Type B pancreatic cell (in vitro differentiated cells): ENCODE measurements around the gene ADARB2. TPM values are rescaled to one million over a fixed set of nuclear protein-coding genes. Genes with fewer than 3 reads are reported as not detected.

Experiments
- DNase-seq: peaks from one replicate; pipeline ENCODE4 v3.0.0; 2021; ENCODE audit warnings: mixed read lengths; ENCODE audit not compliant: unreplicated experiment; ENCODE audit errors: extremely low spot score
- H3K27ac Mint-ChIP-seq: 2 replicates; pipeline ENCODE4 v1.8.0; 2021; ENCODE audit warnings: mild to moderate bottlenecking, mixed read lengths
- H3K27me3 Mint-ChIP-seq: 2 replicates; pipeline ENCODE4 v1.8.0; 2021; ENCODE audit warnings: mixed read lengths
- H3K36me3 Mint-ChIP-seq: 2 replicates; pipeline ENCODE4 v1.8.0; 2021; ENCODE audit warnings: mixed read lengths
- H3K4me1 Mint-ChIP-seq: one replicate; pipeline ENCODE4 v1.8.0; 2021; ENCODE audit warnings: mixed read lengths; ENCODE audit not compliant: unreplicated experiment
- H3K4me3 Mint-ChIP-seq: 2 replicates; pipeline ENCODE4 v1.8.0; 2021; ENCODE audit warnings: mild to moderate bottlenecking, mixed read lengths
- H3K9me3 Mint-ChIP-seq: 2 replicates; pipeline ENCODE4 v1.8.0; 2021; ENCODE audit warnings: mixed read lengths
- total RNA-seq: library from RNA; stranded (reverse); gene quantifications from 2 replicates; pipeline ENCODE4 v1.2.1, GENCODE V29; 2021; ENCODE audit warnings: low replicate concordance
- TF ChIP-seq, protein P1 (sequence below): fragments of 200-600 bp; sonication (generic); conservative IDR thresholded peaks from 2 replicates; pipeline ENCODE4 v1.5.0; 2021; ENCODE audit warnings: antibody characterized with exemption, mild to moderate bottlenecking

ADARB2 gene
- total RNA-seq, 1 donor from 2014 or later, result 4.9 TPM

DNA sequence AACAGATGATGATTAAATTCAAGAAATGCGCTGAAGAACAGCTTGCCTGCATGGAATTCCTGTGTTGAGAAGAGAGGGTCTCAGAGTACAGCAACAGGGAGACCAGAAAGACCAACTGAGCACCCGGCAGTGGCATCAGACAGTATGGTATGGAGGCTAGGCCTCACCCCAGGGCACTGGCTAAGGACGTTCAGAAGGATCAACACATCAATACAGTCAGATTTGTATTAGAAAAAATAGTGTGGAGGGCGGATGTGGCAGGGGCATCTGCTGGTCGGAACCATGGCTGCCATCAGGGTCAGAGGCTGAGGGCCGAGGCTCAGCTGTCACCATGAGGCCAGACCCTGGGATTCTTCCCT is 142.1 kb downstream of the ADARB2 start:
- Mint-ChIP-seq H3K4me3 (no peak overlapping the region), H3K27me3 (peaks cover 19% of the 10 kb centered on the region), H3K27ac (no peak overlapping the region), H3K9me3 (no peaks in the 10 kb centered on the region), H3K4me1 (no peaks in the 10 kb centered on the region), H3K36me3 (no peaks in the 10 kb centered on the region)
- no peak for DNase-seq
- TF ChIP-seq, protein P1, sequence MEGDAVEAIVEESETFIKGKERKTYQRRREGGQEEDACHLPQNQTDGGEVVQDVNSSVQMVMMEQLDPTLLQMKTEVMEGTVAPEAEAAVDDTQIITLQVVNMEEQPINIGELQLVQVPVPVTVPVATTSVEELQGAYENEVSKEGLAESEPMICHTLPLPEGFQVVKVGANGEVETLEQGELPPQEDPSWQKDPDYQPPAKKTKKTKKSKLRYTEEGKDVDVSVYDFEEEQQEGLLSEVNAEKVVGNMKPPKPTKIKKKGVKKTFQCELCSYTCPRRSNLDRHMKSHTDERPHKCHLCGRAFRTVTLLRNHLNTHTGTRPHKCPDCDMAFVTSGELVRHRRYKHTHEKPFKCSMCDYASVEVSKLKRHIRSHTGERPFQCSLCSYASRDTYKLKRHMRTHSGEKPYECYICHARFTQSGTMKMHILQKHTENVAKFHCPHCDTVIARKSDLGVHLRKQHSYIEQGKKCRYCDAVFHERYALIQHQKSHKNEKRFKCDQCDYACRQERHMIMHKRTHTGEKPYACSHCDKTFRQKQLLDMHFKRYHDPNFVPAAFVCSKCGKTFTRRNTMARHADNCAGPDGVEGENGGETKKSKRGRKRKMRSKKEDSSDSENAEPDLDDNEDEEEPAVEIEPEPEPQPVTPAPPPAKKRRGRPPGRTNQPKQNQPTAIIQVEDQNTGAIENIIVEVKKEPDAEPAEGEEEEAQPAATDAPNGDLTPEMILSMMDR, result no peak

DNA sequence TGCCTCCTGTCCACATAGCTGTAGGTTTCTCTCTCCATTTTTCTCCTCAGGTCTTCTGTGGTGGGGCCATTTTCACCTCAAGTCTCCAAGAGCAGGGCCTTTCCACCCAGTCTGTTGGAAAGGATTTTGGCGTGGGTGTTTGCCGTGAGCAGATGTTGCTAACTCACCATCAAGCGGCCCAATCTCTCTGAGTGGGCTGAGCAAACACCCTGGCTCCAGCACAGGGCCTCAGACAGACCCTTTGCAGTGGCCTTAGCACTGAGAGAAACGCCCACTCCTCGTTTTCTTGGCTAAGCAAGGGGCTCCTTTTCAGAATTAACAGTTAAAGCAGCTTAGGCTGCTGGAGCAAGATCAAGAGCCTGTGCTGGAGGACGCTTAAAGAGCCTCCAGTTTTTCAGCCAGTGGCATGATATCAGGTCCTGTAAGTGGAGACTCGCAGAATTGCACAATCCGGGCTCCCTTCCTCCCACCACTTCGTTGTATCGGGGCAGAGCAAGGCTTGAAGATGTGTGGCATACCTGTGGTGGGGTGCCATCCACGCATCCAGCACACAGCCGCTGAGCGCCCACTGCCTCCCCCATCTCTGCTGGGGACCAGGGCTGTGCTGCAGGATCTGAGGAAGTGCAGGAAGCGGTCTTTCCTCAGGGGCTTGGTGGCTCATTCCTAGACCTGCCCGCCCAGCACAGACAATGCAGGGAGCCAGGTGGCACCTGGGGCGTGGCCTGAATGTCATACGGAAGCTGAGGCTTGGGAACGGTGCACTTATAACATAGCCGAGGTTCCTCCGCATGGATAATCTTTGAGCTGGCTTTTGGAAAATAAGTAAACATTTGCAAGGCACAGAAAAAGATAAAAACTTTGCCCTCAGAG is 142.7 kb downstream of the ADARB2 start:
- TF ChIP-seq, protein P1, result no peak
- no peaks in the 10 kb centered on the region for H3K36me3 Mint-ChIP-seq
- no peaks in the 10 kb centered on the region for H3K4me1 Mint-ChIP-seq
- H3K9me3 Mint-ChIP-seq, result no peaks in the 10 kb centered on the region
- DNase-seq, result no peak
- no peak overlapping the region for H3K27ac Mint-ChIP-seq
- H3K27me3 Mint-ChIP-seq, result peaks cover 19% of the 10 kb centered on the region
- no peak overlapping the region for H3K4me3 Mint-ChIP-seq

DNA sequence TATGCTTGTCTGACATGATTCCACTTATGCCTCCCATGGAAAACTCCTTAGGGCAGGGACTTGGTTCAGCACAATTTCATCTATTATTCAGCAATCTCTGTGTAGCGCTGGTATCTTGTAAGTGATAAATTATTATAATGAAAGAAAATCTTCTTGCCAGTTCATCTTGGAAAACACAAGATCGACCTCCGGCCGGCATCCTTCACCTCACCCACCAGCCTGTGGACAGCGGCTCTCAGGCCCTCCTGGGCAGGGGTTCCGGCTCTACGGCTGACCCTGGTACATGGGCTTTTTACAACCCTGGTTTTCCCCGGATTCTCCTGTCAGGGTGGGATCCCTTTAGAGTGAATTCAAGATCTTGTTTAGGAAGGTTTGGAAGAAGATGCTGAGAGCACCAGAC is 145.6 kb downstream of the ADARB2 start:
- no peaks in the 10 kb centered on the region for H3K36me3 Mint-ChIP-seq
- TF ChIP-seq, protein P1, result no peak
- no peak for DNase-seq
- peaks cover 19% of the 10 kb centered on the region for H3K27me3 Mint-ChIP-seq
- peaks cover 17% of the 10 kb centered on the region for H3K9me3 Mint-ChIP-seq
- H3K27ac Mint-ChIP-seq, result no peak overlapping the region
- no peaks in the 10 kb centered on the region for H3K4me1 Mint-ChIP-seq
- H3K4me3 Mint-ChIP-seq, result no peak overlapping the region

DNA sequence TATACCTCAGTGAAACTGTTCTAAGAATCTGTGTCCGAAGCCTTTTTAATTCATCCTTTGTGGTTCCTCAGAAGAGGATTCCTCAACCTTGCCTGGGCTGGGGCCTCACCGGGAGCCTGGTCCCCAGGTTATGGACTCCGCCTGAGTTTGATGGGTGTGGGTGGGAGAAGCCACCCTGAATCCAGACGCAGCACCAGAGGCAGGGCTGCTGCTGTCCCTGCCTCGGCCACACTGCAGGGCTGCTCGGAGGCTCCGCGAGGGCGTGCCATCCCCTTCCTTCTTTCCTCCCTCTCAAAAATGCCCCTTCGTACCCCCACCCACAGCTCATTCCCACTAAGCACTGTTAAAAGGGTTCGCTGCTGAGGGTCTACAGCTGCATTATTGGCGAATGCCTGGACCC is 146.3 kb downstream of the ADARB2 start:
- peaks cover 17% of the 10 kb centered on the region for H3K9me3 Mint-ChIP-seq
- H3K4me3 Mint-ChIP-seq, result no peak overlapping the region
- no peak overlapping the region for H3K27ac Mint-ChIP-seq
- TF ChIP-seq, protein P1, result no peak
- H3K36me3 Mint-ChIP-seq, result no peaks in the 10 kb centered on the region
- peaks cover 12% of the 10 kb centered on the region for H3K27me3 Mint-ChIP-seq
- no peaks in the 10 kb centered on the region for H3K4me1 Mint-ChIP-seq
- DNase-seq, result no peak

GRCh38 chr10:1589257-1589656 is 148.1 kb downstream of the ADARB2 start:
- TF ChIP-seq, protein P1, result no peak
- H3K27ac Mint-ChIP-seq, result no peak overlapping the region
- H3K36me3 Mint-ChIP-seq, result no peaks in the 10 kb centered on the region
- peaks cover 11% of the 10 kb centered on the region for H3K27me3 Mint-ChIP-seq
- H3K4me3 Mint-ChIP-seq, result no peak overlapping the region
- H3K4me1 Mint-ChIP-seq, result no peaks in the 10 kb centered on the region
- no peak for DNase-seq
- H3K9me3 Mint-ChIP-seq, result peaks cover 17% of the 10 kb centered on the region
